Femur (tissue), 1 donor: ENCODE measurements around the gene FLYWCH2.
A peak's percentile ranks its signal among the peaks of the same experiment; 100 is the strongest.

Experiments used
- DNase-seq: peaks from one replicate; pipeline ENCODE4 v3.0.0-alpha.2; 2017

FLYWCH2 gene, protein sequence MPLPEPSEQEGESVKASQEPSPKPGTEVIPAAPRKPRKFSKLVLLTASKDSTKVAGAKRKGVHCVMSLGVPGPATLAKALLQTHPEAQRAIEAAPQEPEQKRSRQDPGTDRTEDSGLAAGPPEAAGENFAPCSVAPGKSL

DNA sequence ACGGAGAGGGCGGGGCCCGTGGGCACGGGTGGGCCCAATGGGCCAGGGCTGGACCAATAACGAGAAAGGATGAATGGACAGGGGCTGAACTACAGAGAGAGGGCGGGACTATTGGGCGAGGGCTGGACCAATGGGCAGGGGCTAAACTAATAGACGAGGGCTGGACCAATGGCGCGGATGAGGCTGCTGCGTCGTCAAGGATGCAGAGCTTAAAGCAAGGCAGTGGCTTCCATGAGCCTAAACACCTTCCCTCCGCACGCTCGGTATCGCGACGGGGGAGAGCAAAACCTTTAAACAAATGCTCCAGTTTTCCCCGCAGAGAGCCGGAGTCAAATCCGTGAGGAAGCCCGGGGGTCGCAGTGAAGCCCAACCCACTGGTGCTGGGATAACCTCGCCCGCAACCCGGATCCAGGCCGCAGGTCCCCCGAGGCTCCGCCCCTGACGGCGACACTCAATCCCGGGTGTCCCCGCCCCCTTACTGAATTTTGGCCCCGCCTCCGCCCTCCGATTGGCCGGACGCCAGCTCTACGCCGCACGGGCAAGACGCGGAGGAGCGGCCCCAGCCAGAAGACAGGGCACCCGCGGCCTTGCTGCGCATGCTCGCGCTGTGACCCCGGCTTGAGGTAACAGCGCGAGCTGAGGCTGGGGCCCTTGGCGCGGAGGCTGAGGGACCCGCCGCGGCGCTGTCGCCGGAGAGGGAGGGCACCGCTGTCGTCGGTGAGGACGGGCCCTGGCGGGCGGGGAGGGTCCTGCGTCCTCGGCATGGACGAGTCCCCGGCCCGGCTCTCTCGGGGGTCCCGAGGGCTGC, at the start of gene FLYWCH2:
FLYWCH2 (plus strand) TSS at position 566 of the 808 bp plus-strand sequence. CDS start 13,235 bp downstream, outside the sequence.
- DNase-seq, result peak; percentile 99

DNA sequence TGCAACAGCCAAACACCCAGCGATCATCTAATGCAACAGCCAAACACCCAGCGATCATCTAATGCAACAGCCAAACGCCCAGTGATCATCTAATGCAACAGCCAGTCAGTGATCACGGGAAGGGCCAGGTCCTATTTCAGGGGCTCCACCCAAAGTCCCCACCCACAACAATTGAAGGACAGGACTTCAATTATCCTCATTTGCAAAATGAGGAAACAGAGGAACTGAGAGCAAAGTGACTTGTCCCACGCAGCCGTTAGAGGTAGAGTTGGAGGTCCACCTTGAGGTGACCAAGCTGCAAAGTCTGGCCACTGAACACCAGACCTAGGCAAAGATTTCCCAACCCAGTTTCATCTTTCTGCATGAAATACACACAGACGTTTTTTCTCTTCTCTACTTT, 49.2 kb upstream of the FLYWCH2 start:
- DNase-seq, result no peak

DNA sequence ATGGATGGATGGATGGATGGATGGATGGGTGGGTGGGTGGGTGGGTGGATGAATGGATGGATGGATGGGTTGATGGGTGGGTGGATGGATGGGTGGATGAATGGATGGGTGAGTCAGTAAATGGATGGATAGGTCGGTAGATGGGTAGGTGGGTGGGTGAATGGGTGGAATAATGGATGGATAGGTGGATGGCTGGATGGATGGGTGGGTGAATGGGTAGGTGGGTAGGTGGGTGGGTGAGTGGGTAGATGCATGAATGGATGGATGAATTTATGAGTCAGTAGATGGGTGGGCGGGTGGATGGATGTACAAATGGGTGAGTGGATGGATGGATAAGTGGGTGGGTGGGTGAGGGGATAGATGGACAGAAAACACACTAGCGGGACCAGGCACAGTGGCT, 48.0 kb upstream of the FLYWCH2 start:
- DNase-seq, result no peak

DNA sequence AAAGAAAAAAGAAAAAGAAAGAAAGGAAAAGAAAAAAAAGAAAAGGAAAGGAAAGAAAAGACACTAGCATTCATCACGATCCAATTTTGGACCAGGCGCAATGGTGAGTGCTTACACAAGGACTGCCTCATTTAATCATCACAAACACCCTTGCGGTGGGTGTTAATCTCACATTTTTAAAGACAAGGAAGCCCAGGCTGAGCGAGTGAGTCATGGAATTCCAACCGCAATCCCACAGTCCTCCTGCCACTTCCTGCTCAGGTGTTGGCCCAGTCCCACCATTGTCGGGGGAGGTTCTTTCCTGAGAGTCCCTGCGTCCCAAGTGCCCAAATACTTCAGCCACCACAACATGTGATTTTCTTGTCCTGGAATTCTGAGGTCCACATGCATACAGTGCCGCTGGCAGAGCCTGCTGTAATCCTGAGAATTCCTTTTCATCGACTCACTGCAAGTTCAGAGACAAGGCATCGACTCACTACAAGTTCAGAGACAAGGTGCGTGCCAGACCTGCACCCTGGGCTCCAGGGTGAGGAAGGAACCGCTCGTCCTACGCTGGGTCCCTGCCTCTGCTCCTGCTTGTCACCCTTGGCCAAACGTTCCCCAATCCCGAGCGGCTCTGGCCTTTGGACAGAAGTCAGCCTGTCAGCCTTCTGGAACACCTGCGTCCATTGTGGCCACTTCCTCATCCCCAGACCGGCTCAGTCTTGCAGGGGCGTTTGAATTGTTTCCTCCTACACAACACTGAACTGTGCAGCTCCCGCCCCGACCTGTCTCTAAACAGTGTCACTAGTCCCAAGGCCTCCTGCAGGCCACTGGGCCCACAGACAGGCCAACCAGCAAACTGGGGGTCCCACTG, 47.1 kb upstream of the FLYWCH2 start:
- peak; percentile 54 for DNase-seq

DNA sequence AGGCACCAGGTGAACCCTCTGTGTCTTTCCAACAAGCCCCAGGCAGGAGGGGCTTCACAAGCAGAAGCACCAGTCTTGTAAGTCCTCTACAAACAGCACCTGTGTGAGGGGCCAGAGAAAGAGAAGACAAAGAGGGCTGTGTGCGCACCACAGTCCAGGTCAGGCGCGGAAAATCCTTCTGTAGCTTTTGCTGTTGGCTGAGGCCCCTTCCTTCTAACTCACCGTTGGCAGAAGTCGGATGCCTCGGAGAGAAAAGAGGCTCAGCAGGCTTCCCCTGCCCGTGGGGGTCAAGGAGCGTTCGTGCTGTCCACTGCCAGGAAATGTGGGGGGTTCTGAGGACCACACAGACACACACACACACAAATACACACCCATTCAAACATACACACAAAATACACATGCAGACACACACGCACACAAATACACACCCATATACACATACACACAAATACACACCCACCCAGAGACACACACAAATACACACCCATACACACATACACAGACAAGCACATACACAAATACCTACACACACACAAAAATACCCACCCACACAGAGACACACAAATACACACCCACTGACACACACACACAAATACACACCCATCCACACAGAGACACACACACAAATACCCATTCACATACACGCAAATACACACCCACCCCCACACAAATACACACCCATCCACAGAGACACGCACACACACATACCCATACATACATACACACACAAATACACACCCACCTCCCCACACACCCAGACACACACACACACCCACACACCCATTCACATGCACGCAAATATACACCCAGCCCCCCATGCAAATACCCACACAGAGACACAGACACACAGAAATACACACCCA, 46.1 kb upstream of the FLYWCH2 start:
- DNase-seq, result no peak

DNA sequence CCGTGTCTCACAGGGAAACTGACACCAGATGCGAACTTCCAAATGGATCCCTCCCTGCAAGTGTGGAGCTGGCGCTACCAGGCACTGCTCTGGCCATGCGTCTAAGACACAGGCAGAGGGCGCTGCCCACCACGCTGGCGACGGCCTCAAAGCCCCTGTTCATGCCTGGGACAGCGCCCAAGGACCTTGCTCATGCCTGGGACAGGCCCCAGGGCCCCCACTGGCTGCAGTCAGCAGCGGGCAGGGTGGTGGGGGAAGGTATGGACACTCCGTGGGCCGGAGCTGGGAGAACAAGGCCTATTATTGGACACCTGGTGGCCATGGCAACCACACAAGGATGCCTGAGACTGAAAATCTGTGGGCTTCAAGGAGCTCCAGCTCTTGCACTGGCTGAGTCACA, 44.1 kb upstream of the FLYWCH2 start:
- peak; percentile 69 for DNase-seq

DNA sequence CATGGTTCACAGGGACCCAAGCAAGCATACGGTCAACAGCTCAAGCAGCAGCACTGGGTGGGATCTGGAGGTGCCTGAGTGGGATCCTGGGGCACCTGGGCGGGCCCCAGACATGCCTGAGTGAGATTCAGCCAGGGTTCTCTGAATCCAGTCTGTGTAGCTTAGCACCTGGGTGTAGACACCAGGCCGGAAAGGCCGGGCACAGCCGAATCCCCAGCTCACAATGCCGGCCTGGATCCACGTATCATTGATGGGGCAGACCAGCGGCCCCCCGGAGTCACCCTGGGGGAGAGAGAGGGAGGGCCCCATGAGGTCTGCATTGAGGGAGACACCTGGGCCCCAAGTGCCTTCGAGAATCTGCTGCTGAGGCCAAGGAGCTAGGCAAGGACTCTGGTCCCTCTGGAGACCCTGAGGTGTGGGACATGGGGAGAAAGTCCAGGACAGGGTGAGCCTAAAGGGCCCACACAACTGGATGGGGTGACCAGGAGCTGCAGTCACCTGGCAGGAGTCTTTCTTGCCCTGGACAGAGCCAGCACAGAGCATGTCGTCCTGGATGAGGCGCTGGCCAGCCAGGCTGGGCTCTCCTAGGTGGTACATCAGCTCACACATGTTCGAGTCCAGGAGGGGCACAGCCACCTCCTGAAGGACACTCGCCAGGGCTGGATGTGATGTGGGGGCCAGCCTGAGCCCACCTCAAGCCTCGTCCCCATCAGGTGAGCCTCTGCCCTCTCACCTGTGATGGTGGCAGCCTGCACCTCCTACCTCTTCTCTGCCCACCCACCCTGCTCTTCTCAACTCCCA, 43.2 kb upstream of the FLYWCH2 start:
- DNase-seq, result no peak

DNA sequence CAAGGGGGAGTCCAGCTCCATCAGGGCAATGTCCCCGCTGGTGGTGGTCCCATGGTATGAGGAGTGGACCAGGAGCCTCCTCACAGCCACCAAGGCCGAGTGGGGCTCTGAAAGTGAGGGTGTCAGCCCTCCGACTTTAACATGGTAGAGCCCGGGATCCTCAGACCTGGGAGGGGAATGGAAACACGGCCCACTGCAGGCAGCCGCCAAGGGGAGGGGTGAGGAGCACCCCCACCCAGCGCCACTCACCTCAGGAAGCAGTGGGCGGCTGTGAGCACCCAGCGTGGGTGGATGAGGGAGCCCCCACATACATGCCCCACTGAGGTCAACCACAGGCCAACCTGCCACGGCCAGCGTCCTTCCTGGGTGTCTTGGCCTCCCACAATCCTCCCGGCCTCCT, 42.1 kb upstream of the FLYWCH2 start:
- peak; percentile 10 for DNase-seq

DNA sequence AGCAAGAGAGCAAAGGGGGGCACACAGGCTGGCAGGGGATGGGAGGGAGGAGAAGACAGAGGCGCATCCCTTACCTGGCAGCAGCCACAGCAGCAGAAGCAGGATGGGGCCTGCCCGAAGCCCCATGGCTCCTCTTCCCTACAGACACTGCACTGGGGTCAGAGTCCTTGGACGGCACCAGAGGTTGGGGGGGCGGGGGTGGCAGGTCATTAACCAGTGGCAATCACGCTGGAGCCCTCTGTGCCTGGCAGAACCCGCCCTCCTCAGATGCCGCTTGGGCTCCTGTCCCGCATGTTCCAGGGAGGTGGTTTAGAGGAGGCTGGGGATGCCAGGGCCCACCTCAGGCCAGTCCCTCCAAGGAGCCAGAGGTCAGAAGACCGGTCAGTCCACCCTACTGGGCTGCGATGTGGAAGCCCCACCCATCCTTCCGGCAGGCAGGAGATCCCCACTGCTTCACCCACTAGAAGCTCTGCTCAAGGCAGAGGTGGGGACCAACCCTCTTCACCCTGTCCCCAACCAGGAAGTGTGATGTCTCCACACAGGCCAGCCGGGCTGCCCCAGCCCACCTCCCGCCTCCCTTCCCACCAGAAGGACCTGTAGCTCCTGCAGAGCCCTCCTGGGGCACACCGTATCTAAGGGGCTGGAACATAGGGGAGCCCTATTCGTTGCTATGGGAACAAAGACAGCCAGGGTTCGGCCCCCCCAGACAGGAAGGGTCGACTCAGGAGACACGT, 41.2 kb upstream of the FLYWCH2 start:
- peak; percentile 16 for DNase-seq

DNA sequence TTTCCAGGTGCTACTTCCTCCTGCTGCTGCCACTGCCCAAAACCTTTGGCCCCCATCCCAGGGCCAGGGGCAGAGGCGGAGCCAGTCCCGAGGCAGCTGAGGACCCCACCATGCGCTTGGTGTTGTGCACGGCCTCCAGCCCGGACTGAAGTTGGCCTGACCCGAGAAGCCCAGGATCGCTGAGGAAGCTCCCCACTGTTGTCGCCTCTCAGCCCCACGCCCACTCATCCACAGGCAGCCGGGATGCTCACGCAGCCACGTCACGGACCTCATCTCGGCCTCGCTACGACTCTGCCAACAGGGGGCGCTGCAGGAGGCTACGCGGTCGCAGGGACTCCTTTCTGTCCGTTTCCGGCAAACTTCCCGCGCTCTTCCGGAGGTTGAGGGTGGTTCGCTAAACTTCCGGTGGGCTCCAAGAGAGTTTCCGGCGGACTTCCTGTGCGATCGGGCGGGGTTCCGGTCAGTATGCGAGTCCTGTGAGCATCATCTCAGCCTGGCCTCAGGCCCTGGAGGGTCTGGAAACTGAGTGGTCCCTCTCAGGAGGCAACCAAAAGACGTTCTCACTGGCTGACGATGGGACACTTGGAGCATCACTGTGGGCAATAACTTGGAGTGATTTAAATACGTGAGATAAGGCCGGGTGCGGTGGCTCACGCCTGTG, 40.5 kb upstream of the FLYWCH2 start:
- peak; percentile 68 for DNase-seq

DNA sequence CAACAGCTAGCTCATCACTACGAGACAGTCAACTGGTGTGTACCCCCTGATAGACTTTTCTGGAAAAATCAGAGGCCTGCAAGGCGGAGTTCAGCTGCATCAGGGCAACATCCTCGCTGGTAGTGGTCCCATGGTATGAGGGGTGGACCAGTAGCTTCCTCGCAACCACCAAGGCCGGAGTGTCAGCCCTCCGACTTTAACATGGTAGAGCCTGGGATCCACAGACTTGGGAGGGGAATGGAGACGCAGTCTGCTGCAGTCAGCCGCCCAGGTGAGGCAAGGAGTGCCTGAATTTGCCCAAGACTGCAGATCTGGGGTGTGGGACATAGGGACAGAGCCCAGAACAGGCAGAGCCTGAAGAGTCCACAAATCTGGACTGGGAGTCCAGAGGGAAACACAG, 39.5 kb upstream of the FLYWCH2 start:
- peak; percentile 5 for DNase-seq

DNA sequence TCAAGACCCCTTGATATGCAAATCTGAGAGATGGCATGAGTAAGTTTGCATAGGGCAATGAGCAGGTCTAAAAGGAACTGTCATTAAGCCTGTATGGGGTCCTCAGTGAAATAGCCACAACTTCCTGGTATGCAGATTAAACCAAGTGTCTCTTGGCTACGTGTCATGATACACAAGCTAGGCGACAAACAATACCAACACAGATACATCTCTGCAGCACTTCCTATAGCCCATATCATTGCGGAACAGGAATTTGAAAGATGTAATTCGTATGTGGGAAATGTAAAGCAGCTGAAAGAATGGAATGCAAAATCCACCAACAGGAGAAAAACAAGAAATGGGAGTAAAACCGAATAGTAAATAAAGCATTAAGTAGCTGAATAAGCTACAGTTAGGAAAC, 37.9 kb upstream of the FLYWCH2 start:
- DNase-seq, result no peak

DNA sequence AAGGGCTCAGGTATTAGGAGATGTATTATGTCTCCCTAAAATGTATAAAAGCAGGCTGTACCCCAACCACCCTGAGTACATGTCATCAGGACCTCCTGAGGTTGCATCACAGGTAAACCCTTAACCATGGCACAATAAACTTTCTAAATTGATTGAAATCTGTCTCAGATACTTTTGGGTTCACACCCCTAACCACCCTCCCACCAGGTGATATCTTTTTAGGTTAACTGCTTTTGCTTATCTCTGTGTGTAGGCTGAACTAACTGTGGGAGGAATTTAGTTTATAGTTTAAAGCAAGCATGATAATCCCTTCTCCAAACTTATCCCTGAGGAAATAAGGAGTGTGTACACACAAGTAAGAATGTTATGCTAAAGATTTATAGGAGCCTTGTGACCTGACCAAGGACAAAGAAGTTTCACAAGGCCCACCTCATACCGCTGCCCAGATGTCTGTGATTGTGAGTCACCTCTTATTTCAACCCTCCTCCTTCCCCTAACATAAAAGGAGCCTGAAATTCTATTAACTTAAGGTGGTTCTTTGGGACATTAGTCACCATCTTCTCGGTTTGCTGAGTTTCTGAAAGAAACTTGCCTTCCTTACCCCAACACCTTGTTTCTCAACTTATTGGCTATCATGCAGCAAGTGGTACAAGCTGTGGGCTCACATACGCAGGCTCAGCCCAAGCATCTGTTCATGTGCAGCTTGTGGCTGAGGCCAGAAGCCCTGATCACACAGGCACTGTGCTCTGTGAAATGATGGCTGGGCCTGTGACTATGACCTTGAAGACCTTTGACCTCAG, 36.3 kb upstream of the FLYWCH2 start:
- no peak for DNase-seq

DNA sequence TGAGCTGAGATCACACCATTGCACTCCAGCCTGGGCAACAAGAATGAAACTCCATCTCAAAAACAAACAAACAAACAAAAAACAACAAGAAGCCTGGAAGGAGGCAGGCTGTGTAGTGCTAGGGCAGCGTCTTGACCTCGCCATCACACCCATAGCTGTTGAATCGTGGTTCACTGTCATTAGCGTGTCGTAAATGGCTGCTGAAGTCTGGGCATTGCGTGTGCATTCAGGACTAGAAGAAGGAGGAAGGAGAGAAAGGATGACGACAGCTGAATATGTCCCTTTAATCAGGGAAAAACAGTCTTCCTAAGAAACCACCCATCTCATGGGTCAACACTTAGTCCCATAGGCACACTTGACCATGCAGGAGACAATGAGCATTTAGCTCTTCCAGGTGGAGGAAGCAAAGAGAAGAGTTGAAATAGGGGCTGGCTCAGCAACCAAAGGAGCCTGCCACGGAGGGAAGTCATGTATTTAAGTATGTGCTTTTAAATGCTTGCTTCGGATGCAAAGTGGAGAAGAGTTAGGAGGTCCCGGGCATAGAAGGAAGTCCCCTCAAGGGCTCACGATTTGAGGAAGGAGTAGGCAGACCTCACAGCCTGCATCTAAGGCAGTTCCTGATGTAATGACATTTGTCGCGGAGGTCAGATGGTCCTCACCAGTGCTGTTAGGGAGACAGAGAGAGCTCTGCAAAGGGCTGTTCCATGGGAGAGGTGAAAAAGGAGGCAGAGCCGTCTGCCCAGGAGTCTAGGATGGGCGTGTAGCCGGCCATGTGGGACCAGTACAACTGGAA, 33.9 kb upstream of the FLYWCH2 start:
- peak; percentile 6 for DNase-seq

DNA sequence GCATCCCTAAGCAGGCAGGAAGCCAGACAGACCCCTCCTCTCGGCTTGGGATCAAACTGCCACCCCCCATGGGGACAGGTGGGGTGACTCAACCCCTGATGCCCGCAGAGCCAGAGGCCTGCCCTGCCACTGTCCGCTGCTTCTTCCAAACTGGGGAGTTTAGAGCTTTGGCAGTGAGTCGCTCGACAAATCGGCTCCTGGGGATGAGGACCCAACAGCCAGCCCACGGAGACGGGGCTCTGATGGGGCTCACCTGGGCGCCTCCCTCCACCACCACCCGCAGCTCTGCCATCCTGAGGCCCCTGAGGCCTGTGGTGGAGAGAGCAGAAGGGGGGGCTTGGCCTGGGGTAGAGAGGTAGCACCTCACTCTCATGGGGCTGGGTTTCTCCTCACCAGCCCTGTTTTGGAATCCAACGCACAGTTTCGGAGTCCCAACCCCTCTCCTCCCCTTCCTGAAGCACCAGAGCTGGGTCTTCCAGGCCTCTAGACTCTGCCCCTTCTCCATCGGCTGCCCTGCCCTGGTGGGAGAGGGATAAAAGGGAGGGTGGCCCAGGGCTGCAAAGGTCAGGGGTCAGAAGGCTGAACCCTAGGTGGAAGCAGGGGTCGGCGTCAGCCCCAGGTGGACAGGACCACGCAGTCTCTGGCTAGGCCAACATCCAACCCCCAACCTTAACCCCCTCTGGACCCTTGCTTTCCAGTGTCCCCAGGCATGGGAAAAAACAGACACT, 30.8 kb upstream of the FLYWCH2 start:
- DNase-seq, result no peak

DNA sequence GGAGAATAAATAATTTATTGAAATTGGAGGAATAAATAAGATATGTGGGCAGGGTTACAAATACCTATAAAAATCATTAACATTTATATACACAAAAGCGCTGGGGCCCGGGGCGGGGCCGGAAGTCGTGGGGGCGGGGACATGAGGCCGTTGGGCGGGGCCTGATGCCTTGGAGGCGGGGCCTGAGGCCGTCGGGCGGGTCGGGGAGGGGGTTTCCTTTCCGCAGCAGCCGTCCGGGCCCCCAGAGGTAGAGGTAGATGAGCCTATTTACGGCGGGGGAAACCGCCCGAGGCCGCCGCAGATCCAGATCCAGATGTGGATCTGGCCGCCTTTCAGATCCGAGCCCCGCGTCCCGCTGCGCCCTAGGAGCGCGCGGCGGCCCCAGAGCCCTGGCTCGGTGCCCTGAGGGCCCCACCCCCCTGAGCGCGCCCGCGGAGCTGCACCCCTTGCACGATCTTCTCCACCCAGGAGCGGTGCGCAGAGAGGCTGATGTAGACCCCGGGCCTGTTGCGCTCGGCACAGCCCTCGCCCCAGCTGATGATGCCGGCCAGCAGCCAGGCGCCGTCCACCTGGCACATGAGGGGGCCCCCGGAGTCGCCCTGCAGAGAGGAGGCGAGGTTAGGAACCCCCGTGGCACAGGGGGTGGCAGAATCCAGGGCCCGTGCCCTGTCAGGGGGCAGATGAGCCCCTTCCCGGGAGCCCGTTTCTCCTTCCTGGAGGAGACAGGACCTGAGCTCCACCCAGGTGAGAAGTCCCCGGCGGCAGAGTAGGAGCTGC, 30.1 kb upstream of the FLYWCH2 start:
- DNase-seq, result no peak

DNA sequence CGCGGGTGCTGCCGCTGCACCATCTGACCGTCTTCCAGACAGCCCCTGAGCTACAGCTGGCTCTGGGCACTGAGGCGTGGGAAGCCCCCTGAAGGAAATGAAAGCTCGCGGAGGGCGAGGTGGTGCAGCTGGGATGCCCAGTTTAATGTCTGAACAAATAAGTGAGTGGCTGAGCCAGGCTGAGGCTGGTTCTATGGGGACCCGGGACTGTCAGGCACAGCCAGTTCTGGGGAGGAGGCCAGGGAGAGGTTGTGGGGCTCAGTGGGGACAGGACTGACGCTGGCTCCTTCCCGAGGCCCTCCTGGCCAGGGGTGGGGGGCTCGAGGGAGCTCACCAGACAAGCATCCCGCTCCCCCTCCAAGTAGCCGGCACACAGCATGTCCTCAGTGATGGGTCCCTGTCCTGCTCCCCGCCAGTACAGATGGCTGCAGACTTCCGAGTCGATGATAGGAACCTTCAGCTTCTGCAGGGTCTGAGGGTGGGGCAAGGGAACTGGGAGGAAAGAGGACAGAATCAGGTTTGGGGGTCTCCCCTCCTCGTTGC, 29.4 kb upstream of the FLYWCH2 start:
- DNase-seq, result no peak
